B cell (primary cell): ENCODE results near the gene WEE2.
A peak's percentile ranks its signal among the peaks of the same experiment; 100 is the strongest.

Source experiments
- EZH2 ChIP-seq: IDR thresholded peaks from 2 replicates; pipeline ENCODE4 v1.6.1; 2012; ENCODE audit warnings: borderline replicate concordance, low read depth, mild to moderate bottlenecking, moderate library complexity, low read length; ENCODE audit not compliant: insufficient read depth, poor library complexity, severe bottlenecking
- TF ChIP-seq, protein P1 (sequence below): fragments of 200-600 bp; IDR thresholded peaks from one replicate; pipeline ENCODE4 v1.8.0; 2022; ENCODE audit warnings: antibody characterized with exemption, mild to moderate bottlenecking

DNA sequence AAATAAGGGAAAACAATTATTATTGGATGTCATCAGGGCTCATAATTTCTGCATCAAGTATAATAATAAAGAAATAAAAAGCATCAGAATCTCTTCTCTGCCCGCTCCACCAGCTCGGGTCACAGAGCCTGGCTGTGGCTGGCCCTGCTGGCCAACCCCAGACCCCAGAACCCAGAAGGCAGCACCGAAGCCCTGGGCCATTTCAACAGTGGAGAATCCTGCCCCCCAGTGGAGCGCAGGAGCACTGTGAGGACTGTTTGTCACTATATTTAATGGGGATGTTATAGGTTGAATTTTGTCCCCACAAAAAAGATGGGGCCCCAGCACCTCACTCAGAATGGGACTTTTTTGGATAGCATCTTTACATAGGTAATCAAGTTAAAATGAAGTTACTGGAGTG, 33.5 kb upstream of the WEE2 start:
- TF ChIP-seq EZH2: no peak
- TF ChIP-seq, protein P1, sequence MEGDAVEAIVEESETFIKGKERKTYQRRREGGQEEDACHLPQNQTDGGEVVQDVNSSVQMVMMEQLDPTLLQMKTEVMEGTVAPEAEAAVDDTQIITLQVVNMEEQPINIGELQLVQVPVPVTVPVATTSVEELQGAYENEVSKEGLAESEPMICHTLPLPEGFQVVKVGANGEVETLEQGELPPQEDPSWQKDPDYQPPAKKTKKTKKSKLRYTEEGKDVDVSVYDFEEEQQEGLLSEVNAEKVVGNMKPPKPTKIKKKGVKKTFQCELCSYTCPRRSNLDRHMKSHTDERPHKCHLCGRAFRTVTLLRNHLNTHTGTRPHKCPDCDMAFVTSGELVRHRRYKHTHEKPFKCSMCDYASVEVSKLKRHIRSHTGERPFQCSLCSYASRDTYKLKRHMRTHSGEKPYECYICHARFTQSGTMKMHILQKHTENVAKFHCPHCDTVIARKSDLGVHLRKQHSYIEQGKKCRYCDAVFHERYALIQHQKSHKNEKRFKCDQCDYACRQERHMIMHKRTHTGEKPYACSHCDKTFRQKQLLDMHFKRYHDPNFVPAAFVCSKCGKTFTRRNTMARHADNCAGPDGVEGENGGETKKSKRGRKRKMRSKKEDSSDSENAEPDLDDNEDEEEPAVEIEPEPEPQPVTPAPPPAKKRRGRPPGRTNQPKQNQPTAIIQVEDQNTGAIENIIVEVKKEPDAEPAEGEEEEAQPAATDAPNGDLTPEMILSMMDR: peak; percentile 23
